DND-41 (cell line): Measurements from ENCODE around the gene TENT5C.

ENCODE experiments used
- ATAC-seq: fragments of 200-7000 bp; cut with Tn5 transposase; 3 replicates; pipeline ENCODE4 v1.9.1; 2021; ENCODE audit warnings: low read depth; ENCODE audit not compliant: insufficient read depth
- DNase-seq: peaks from one replicate; pipeline ENCODE4 v3.0.0-alpha.2; 2020
- H2AFZ ChIP-seq: 2 replicates; pipeline ENCODE4 v1.6.0; 2012; ENCODE audit warnings: low read depth, low read length
- H3K27ac ChIP-seq: 2 replicates; pipeline ENCODE4 v1.5.1; 2012; ENCODE audit warnings: low read length, inconsistent platforms
- H3K27me3 ChIP-seq: fragments of 200-600 bp; sonication (generic); 2 replicates; pipeline ENCODE4 v1.6.0; 2012; ENCODE audit warnings: low read length, mild to moderate bottlenecking, inconsistent platforms; ENCODE audit not compliant: insufficient read depth, poor library complexity
- H3K36me3 ChIP-seq: 2 replicates; pipeline ENCODE4 v1.5.1; 2012; ENCODE audit warnings: low read length, inconsistent platforms; ENCODE audit not compliant: insufficient read depth
- H3K4me1 ChIP-seq: 2 replicates; pipeline ENCODE4 v1.5.1; 2012; ENCODE audit warnings: mild to moderate bottlenecking, low read length; ENCODE audit not compliant: insufficient read depth
- H3K4me2 ChIP-seq: 2 replicates; pipeline ENCODE4 v1.6.0; 2012; ENCODE audit warnings: mild to moderate bottlenecking, moderate library complexity, low read length, inconsistent platforms; ENCODE audit not compliant: insufficient read depth
- H3K4me3 ChIP-seq, 2 experiments: fragments of 200-600 bp in 1 of 2; shearing (Covaris generic) in 1 of 2; 2 replicates each; pipeline ENCODE4 v1.5.1; 2012 to 2016; ENCODE audit warnings: inconsistent platforms in 2 of 2, low read length in 2 of 2, mild to moderate bottlenecking in 2 of 2, low read depth in 1 of 2, moderate library complexity in 1 of 2
- H3K79me2 ChIP-seq: 2 replicates; pipeline ENCODE4 v1.6.0; 2012; ENCODE audit warnings: low read length, inconsistent platforms; ENCODE audit not compliant: insufficient read depth
- H3K9ac ChIP-seq: 2 replicates; pipeline ENCODE4 v1.6.0; 2012; ENCODE audit warnings: low read depth, mild to moderate bottlenecking, inconsistent platforms, low read length, moderate library complexity
- H3K9me3 ChIP-seq: 2 replicates; pipeline ENCODE4 v1.5.1; 2012; ENCODE audit warnings: low read length, moderate library complexity, mild to moderate bottlenecking, inconsistent platforms; ENCODE audit not compliant: insufficient read depth, severe bottlenecking
- H4K20me1 ChIP-seq: 2 replicates; pipeline ENCODE4 v1.6.0; 2012; ENCODE audit warnings: low read length; ENCODE audit not compliant: insufficient read depth
- EZH2 ChIP-seq: IDR thresholded peaks from 3 replicates; pipeline ENCODE4 v1.6.1; 2012; ENCODE audit warnings: borderline replicate concordance, low read depth, mild to moderate bottlenecking, moderate library complexity, low read length, inconsistent platforms; ENCODE audit not compliant: severe bottlenecking
- TF ChIP-seq, protein P1 (sequence below): IDR thresholded peaks from 2 replicates; pipeline ENCODE4 v1.5.1; 2012; ENCODE audit warnings: borderline replicate concordance, low read length, moderate library complexity, mild to moderate bottlenecking; ENCODE audit not compliant: poor library complexity, severe bottlenecking; ENCODE audit errors: extremely low read depth

Gene TENT5C

DNA sequence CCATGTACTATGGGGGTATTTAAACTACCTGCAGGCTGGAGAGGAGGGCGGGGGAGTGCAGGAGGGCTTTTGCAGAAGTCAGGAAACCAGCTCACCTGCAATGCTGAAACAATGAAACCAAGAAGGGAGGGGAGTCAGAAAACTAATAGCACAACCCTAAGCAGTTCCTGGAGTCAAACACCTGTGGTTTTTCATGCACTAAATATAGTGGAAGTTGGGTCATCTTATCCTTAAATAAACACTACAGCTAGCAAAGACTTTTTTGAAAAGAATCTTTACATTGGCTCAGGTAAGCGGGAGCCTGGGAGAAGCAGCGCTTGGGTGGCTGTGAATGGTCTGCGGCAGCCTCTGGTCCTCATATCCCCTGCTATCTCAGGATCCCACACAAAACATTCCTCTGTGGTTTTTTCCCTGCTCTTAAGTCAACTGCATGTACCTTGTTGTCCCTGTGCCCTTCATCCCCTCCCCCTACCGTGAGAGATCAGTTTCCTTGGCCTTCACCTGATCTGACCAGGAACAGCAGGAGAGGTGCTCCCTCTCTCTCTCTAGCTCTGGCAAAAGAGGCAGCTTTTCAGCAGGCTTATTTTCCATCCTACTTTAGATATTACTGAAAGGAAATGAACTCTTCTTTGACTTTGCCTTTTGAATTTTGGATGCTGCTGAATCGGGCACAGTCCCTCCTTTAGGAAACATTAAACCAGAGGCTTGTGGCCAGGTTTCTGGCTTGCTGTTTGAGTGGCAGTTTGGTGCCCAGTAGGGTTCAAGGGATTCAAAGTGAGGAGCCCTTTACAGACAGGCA is 26.6 kb downstream of the TENT5C start:
- no peak for DNase-seq
- Histone ChIP-seq H3K27me3 (no peaks in the 10 kb centered on the region), H3K36me3 (peaks cover 21% of the 10 kb centered on the region), H3K9me3 (no peaks in the 10 kb centered on the region), H4K20me1 (peaks cover 55% of the 10 kb centered on the region), H2AFZ (no peak overlapping the region), H3K4me2 (no peak overlapping the region), H3K27ac (no peak overlapping the region), H3K4me1 (peaks cover 12% of the 10 kb centered on the region), H3K79me2 (peaks cover 12% of the 10 kb centered on the region), H3K4me3 (no peak overlapping the region), H3K9ac (no peak overlapping the region)
- no peak for ATAC-seq
- TF ChIP-seq, protein P1, sequence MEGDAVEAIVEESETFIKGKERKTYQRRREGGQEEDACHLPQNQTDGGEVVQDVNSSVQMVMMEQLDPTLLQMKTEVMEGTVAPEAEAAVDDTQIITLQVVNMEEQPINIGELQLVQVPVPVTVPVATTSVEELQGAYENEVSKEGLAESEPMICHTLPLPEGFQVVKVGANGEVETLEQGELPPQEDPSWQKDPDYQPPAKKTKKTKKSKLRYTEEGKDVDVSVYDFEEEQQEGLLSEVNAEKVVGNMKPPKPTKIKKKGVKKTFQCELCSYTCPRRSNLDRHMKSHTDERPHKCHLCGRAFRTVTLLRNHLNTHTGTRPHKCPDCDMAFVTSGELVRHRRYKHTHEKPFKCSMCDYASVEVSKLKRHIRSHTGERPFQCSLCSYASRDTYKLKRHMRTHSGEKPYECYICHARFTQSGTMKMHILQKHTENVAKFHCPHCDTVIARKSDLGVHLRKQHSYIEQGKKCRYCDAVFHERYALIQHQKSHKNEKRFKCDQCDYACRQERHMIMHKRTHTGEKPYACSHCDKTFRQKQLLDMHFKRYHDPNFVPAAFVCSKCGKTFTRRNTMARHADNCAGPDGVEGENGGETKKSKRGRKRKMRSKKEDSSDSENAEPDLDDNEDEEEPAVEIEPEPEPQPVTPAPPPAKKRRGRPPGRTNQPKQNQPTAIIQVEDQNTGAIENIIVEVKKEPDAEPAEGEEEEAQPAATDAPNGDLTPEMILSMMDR: no peak
- no peak for TF ChIP-seq EZH2

DNA sequence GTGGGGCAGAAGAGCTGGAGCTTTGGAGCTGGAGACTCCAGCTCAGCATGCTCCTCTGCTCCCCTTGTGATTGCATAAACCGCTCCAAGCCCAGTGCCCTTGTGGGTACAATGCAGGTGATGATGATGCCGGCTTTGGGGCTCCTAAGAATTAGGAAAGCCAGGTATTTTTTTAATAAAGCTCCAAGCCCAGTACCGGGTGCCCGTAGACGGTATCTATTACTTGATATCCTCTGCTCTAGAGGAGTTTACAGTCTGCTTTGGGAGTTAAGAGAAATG is 27.2 kb downstream of the TENT5C start:
- Histone ChIP-seq H3K27me3 (no peaks in the 10 kb centered on the region), H3K36me3 (peaks cover 19% of the 10 kb centered on the region; the same call in 1 of the 2 replicates), H2AFZ (no peak overlapping the region), H3K4me2 (no peak overlapping the region), H4K20me1 (peaks cover 53% of the 10 kb centered on the region), H3K79me2 (peaks cover 9% of the 10 kb centered on the region), H3K27ac (no peak overlapping the region), H3K4me3 (no peak overlapping the region), H3K9me3 (no peaks in the 10 kb centered on the region), H3K9ac (no peak overlapping the region), H3K4me1 (peaks cover 11% of the 10 kb centered on the region)
- TF ChIP-seq EZH2: no peak
- TF ChIP-seq, protein P1: no peak
- no peak for ATAC-seq
- DNase-seq: no peak

DNA sequence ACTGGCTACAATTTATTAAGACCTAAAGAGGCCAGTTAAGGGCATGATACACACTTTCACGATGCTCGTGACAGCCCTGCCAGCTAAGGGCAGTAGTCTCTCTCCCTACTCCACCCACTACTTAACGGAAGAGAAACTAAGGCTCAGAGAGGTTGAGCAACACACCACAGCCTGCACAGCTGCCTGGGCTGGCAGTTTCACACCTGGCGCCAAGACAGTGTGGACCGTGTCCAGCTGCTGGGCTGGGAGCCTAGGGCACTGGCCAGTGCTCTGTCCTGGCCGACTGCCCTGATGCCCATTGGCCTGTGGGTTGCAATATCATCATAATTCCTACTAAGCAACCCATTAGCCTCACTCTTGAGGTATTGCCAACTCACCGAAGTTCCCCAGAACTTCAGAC is 27.6 kb downstream of the TENT5C start:
- Histone ChIP-seq H3K4me2 (no peak overlapping the region), H3K9ac (no peak overlapping the region), H3K4me1 (peaks cover 11% of the 10 kb centered on the region), H3K9me3 (no peaks in the 10 kb centered on the region), H4K20me1 (peaks cover 52% of the 10 kb centered on the region), H3K4me3 (no peak overlapping the region), H3K27ac (no peak overlapping the region), H3K27me3 (no peaks in the 10 kb centered on the region), H2AFZ (no peak overlapping the region), H3K36me3 (peaks cover 15% of the 10 kb centered on the region; the same call in 1 of the 2 replicates), H3K79me2 (peaks cover 7% of the 10 kb centered on the region)
- ATAC-seq: no peak
- DNase-seq: no peak
- TF ChIP-seq, protein P1: no peak
- no peak for TF ChIP-seq EZH2
